Measurements from ENCODE around the gene ORC2.
"Not testable (repeated sequence)": the region's sequence is repeated elsewhere in the genome, so short reads cannot be mapped to it uniquely, and the experiment has no call there.

ORC2 gene

GRCh38 chr2:200963124-200963917 is at the start of gene ORC2:
Gene ORC2, minus strand, starts transcription at chr2:200963660. Its CDS starts 5,537 bp downstream, at chr2:200958123.
- DNase-seq = peak; percentile 86

GRCh38 chr2:201008296-201008829 is 44.9 kb upstream of the ORC2 start:
- DNase-seq = no peak

- no peak for DNase-seq
Measured at GRCh38 chr2:201007584-201007998, 44.1 kb upstream of the ORC2 start.

- DNase-seq = no peak
Measured at GRCh38 chr2:201006704-201007103, 43.2 kb upstream of the ORC2 start.

- no peak for DNase-seq
Measured at GRCh38 chr2:201004370-201004769, 40.9 kb upstream of the ORC2 start.

- no peak for DNase-seq
Measured at GRCh38 chr2:200993097-200993496, 29.6 kb upstream of the ORC2 start.

GRCh38 chr2:200987137-200987536 is 23.7 kb upstream of the ORC2 start:
- DNase-seq = no peak

- DNase-seq = no peak
Measured at GRCh38 chr2:200985799-200986198, 22.3 kb upstream of the ORC2 start.

- no peak for DNase-seq
Measured at GRCh38 chr2:200976710-200977109, 13.2 kb upstream of the ORC2 start.

- no peak for DNase-seq
Measured at GRCh38 chr2:200975672-200976071, 12.2 kb upstream of the ORC2 start.

GRCh38 chr2:200970057-200970456 is 6.6 kb upstream of the ORC2 start:
- not testable (repeated sequence) for DNase-seq

GRCh38 chr2:200968735-200969134 is 5.3 kb upstream of the ORC2 start:
- DNase-seq = no peak

GRCh38 chr2:200968162-200968561 is 4.7 kb upstream of the ORC2 start:
- DNase-seq = no peak

- DNase-seq = no peak
Measured at GRCh38 chr2:200966770-200967169, 3.3 kb upstream of the ORC2 start.

GRCh38 chr2:200964498-200964897 is 1.0 kb upstream of the ORC2 start:
- no peak for DNase-seq

GRCh38 chr2:200963918-200964252 is 425 bp upstream of the ORC2 start:
- DNase-seq = not testable (repeated sequence)

GRCh38 chr2:200962811-200963123 is 693 bp downstream of the ORC2 start:
- no peak for DNase-seq

GRCh38 chr2:200961674-200962073 is 1.8 kb downstream of the ORC2 start:
- no peak for DNase-seq

- no peak for DNase-seq
Measured at GRCh38 chr2:200950378-200950777, 13.1 kb downstream of the ORC2 start.

GRCh38 chr2:200945395-200945729 is 18.1 kb downstream of the ORC2 start:
- DNase-seq = no peak

- DNase-seq = peak; percentile 16
Measured at GRCh38 chr2:200944467-200945394, 18.7 kb downstream of the ORC2 start.

GRCh38 chr2:200943527-200944105 is 19.8 kb downstream of the ORC2 start:
- no peak for DNase-seq

- DNase-seq = no peak
Measured at GRCh38 chr2:200939832-200940231, 23.6 kb downstream of the ORC2 start.
